Small intestine (tissue), 7 donors: ENCODE measurements around the gene NCDN. TPM values are rescaled to one million over a fixed set of nuclear protein-coding genes. Genes with fewer than 3 reads are reported as not detected.
A peak's percentile ranks its signal among the peaks of the same experiment; 100 is the strongest.

Experiments
- DNase-seq, 2 donors: peaks; one replicate each; pipeline versions ENCODE4 v3.0.0 to v3.0.0-alpha.2; 2013
- FAIRE-seq: peaks from 2 replicates; lab custom pipeline; 2012; peaks lifted over from hg19 to GRCh38; lab: Jason Lieb, UNC
- H3K27ac ChIP-seq, 3 donors: one replicate each; pipeline ENCODE4 v1.5.1; 2013; ENCODE audit warnings: low read length in 2 of 3, mild to moderate bottlenecking in 2 of 3, control low read depth in 1 of 3, inconsistent platforms in 1 of 3, low read depth in 1 of 3, moderate library complexity in 1 of 3
- H3K27me3 ChIP-seq, 3 donors: one replicate each; pipeline ENCODE4 v1.6.1; 2013; ENCODE audit warnings: low read length in 3 of 3, inconsistent platforms in 1 of 3; ENCODE audit not compliant: control insufficient read depth in 3 of 3, insufficient read depth in 3 of 3
- H3K36me3 ChIP-seq, 3 donors: one replicate each; pipeline ENCODE4 v1.6.1; 2013; ENCODE audit warnings: low read length in 3 of 3, inconsistent platforms in 1 of 3, low read depth in 1 of 3, mild to moderate bottlenecking in 1 of 3, moderate library complexity in 1 of 3; ENCODE audit not compliant: control insufficient read depth in 3 of 3, insufficient read depth in 2 of 3
- H3K4me1 ChIP-seq, 3 donors: one replicate each; pipeline ENCODE4 v1.6.1; 2013; ENCODE audit warnings: low read length in 2 of 3, inconsistent platforms in 1 of 3, low read depth in 1 of 3, mild to moderate bottlenecking in 1 of 3, moderate library complexity in 1 of 3; ENCODE audit not compliant: control insufficient read depth in 3 of 3, insufficient read depth in 2 of 3
- H3K4me3 ChIP-seq, 3 donors: one replicate each; pipeline ENCODE4 v1.5.1; 2013; ENCODE audit warnings: low read length in 3 of 3, control low read depth in 1 of 3, inconsistent platforms in 1 of 3, low read depth in 1 of 3, mild to moderate bottlenecking in 1 of 3, moderate library complexity in 1 of 3
- H3K9me3 ChIP-seq, 2 donors: one replicate each; pipeline ENCODE4 v1.6.1; 2013; ENCODE audit warnings: low read depth in 1 of 2, low read length in 1 of 2; ENCODE audit not compliant: control insufficient read depth in 2 of 2, insufficient read depth in 1 of 2
- WGBS, 3 donors: extraction: QIAGEN DNeasy Blood & Tissue Kit; methylation state at CpG; one replicate each; pipeline ENCODE4 v1.1.7; 2013; 5-methylcytosine and 5-hydroxymethylcytosine counted together
- polyA plus RNA-seq, 4 donors: library from polyadenylated mRNA; stranded (reverse) in 3 of 4; unstranded in 1 of 4; fragments of 200-250 nt in 3 of 4; fragments of 120-200 nt in 1 of 4; gene quantifications; one replicate each; pipeline versions ENCODE4 v1.2.1 to v1.2.3, GENCODE V29; 2013
- donor health status: healthy with polysubstance abuse.
- donor health status: control.
- donor health status: control.
- donor health status: Bipolar disorder and iron deficiency.
- donor health status: healthy.

NCDN gene
- polyA plus RNA-seq, 4 donors, result 2.4 to 10.9 (median 5.4) TPM

GRCh38 chr1:35556484-35557117 lies 998 bp upstream of the NCDN start:
- peaks cover 0 to 25% (median 4%) of the 10 kb centered on the region in 3 donors for H3K36me3 ChIP-seq
- peak overlapping the region; percentile 81 to 99 (median 98) for H3K27ac ChIP-seq
- DNase-seq (peak in 1 of 2 donors; percentile 33), FAIRE-seq (no peak)
- 1 to 2% (median 2%) methylated on average over 17 of the region's 17 CpGs for WGBS, 3 donors
- peaks cover 5 to 18% (median 9%) of the 10 kb centered on the region in 3 donors for H3K4me1 ChIP-seq
- peak overlapping the region; percentile 80 to 96 (median 86) for H3K4me3 ChIP-seq
- H3K9me3 ChIP-seq, result no peaks in the 10 kb centered on the region
- H3K27me3 ChIP-seq, result no peaks in the 10 kb centered on the region

DNA sequence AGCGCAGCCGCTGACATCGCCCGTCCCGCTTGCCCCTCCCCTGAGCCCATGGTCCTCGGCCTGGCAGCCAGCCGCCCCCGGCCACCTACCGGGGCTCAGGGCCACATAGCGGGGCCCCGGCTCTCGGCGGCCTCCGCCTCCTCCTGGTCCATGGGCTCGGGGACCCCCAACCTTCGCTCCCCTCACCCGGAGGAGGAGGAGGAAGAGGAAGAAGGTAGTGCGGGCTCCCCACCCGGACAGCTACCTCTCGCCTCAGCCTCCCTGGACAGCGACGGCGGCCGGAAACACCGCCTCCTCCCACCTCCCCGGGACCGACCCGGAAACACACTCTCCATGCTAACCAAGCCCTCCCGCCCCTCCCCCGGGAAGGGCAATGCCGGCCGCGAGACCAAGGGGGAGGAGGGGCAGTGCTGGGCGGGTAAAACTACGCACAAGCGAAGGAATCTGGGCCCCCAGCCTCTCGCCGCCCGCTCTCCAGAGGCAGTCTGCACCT lies 435 bp upstream of the NCDN start, which contains the start of gene KIAA0319L:
Gene KIAA0319L (minus strand): TSS at position 286 of the 493 bp plus-strand sequence. CDS start 2,912 bp downstream, outside the sequence.
- peak within 1 kb of the TSS; percentile 80 to 96 (median 86) for H3K4me3 ChIP-seq
- H3K9me3 ChIP-seq, result no peaks in the 10 kb centered on the region
- H3K27ac ChIP-seq, result peak within 1 kb of the TSS; percentile 81 to 99 (median 98)
- DNase-seq (peak in 1 of 2 donors; percentile 87), FAIRE-seq (no peak)
- no peaks in the 10 kb centered on the region for H3K27me3 ChIP-seq
- peaks cover 0 to 27% (median 3%) of the 10 kb centered on the region in 3 donors for H3K36me3 ChIP-seq
- peaks cover 5 to 18% (median 9%) of the 10 kb centered on the region in 3 donors for H3K4me1 ChIP-seq
- 1% methylated on average over 21 to 39 of the region's 39 CpGs for WGBS, 3 donors

- H3K9me3 ChIP-seq, result no peaks in the 10 kb centered on the region
- H3K4me1 ChIP-seq, result peaks cover 5 to 18% (median 9%) of the 10 kb centered on the region in 3 donors
- H3K4me3 ChIP-seq, result peak overlapping the region; percentile 63 to 96 (median 86)
- no peaks in the 10 kb centered on the region for H3K27me3 ChIP-seq
- FAIRE-seq, result no peak
- peaks cover 0 to 33% (median 0%) of the 10 kb centered on the region in 3 donors for H3K36me3 ChIP-seq
- peak overlapping the region in 2 of 3 donors; percentile 98 to 99 for H3K27ac ChIP-seq
- peak in 1 of 2 donors; percentile 48 for DNase-seq
- WGBS, 3 donors, result 29 to 46% (median 33%) methylated on average over 20 to 26 of the region's 26 CpGs
Measured at GRCh38 chr1:35558374-35559316, 1.0 kb downstream of the NCDN start.

DNA sequence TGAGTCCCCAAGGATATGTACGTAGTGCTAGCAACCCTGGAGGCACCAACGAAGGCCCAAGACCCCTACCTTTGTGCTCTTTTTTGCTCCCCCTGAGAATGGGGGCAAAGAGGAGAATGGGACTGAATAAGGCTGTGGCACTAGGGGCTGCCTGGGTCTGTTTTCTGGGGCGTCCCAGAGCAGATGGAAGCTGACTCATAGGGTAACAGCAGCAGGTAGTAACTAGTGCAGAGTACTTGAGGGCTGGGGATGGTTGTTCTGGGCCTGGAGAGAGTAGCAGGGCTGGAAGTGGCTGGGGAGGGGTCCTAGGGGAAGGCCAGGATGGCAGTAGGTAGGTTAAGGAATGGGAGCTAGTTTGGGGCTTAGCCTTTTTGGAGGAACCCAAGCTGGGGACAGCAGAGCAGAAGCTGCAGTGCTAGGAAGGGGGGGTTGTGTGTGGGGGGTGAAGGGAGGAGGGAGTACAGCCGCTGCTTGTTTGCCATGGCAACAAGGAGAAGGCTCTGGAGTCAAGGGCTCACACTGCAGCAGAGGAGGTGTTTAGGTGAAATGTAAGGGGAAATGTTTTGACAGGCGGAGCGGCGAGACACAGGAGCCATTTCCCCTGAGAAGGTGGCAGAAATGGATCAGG lies 1.8 kb downstream of the NCDN start:
- no peak for FAIRE-seq

GRCh38 chr1:35560256-35561225 lies 2.9 kb downstream of the NCDN start:
- Histone ChIP-seq H3K36me3 (peaks cover 0 to 51% (median 0%) of the 10 kb centered on the region in 3 donors), H3K27ac (no peak overlapping the region), H3K9me3 (no peaks in the 10 kb centered on the region), H3K27me3 (no peaks in the 10 kb centered on the region), H3K4me1 (peaks cover 0 to 15% (median 6%) of the 10 kb centered on the region in 3 donors), H3K4me3 (no peak overlapping the region)
- DNase-seq, result no peak
- no peak for FAIRE-seq
- WGBS, 3 donors, result 66 to 78% (median 69%) methylated on average over 43 to 44 of the region's 44 CpGs

More for the DNA sequence above, 1.8 kb downstream of the NCDN start:
- peak overlapping the region in 1 of 3 donors; percentile 6 for H3K27ac ChIP-seq
- H3K4me1 ChIP-seq, result peaks cover 5 to 18% (median 9%) of the 10 kb centered on the region in 3 donors
- WGBS, 3 donors, result 76 to 85% (median 83%) methylated on average over 7 of the region's 7 CpGs
- H3K4me3 ChIP-seq, result no peak overlapping the region
- peaks cover 0 to 41% (median 0%) of the 10 kb centered on the region in 3 donors for H3K36me3 ChIP-seq
- no peaks in the 10 kb centered on the region for H3K27me3 ChIP-seq
- H3K9me3 ChIP-seq, result no peaks in the 10 kb centered on the region
- no peak for DNase-seq

GRCh38 chr1:35561297-35561971 lies 3.8 kb downstream of the NCDN start:
- WGBS, 3 donors, result 86 to 90% (median 87%) methylated on average over 11 of the region's 11 CpGs
- peaks cover 0 to 53% (median 0%) of the 10 kb centered on the region in 3 donors for H3K36me3 ChIP-seq
- H3K4me3 ChIP-seq, result no peak overlapping the region
- no peak overlapping the region for H3K27ac ChIP-seq
- peaks cover 0 to 8% (median 0%) of the 10 kb centered on the region in 3 donors for H3K4me1 ChIP-seq
- H3K9me3 ChIP-seq, result no peaks in the 10 kb centered on the region
- DNase-seq (no peak), FAIRE-seq (no peak)
- H3K27me3 ChIP-seq, result no peaks in the 10 kb centered on the region
